ENCODE data around the gene SLC6A4. TPM values are rescaled to one million over a fixed set of nuclear protein-coding genes. Genes with fewer than 3 reads are reported as not detected.

SLC6A4 gene
- total and polyA plus RNA-seq, 10 of the 15 experiments (the other 5 are each of a cell fraction or from before 2014, with no cell fraction given) = 5.3 to 20.6 (median 10.1) TPM

DNA sequence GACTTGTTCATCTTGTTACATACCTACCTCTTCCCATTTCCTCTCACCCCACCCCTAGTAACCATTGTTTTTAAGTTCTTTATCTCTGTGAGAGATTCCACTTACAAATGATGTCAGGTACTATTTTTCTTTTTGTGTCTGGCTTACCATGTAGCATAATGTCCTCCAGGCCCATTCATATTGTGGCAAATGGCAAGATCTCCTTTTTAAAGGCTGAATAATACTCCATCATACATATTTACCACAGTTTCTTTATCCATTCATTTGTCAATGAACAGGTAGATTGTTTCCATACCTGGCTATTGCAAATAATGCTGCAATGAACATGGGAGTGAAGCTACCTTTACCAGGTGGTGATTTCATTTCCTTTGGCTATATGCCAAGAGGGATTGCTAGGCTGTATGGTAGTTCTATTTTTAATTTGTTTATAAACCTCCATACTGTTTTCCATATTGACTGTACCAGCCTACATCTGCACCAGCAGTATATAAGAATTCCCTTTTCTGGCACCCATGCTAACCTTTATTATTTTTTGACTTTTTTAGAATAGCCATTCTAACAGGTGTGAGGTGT, 65.0 kb downstream of the SLC6A4 start:
- DNase-seq (ENCODE audit: low read depth, low spot score) (no peak), ATAC-seq (no peak), FAIRE-seq (no peak)
- Histone ChIP-seq H3K27me3 (replicated peaks in 1 of 2; ENCODE audit: control insufficient read depth in 2 of 2, insufficient read depth in 2 of 2, low read length in 1 of 2) (no peaks in the 10 kb centered on the region), H3K4me1 (ENCODE audit: control insufficient read depth, insufficient read depth, low read length) (peaks cover 33% of the 10 kb centered on the region), H3K4me3 (no peak overlapping the region), H3K4me2 (ENCODE audit: control insufficient read depth, insufficient read depth) (no peak overlapping the region), H3K9me3 (replicated peaks; ENCODE audit: control insufficient read depth, insufficient read depth, low read length) (no peaks in the 10 kb centered on the region), H3K27ac (ENCODE audit: control insufficient read depth, insufficient read depth) (no peak overlapping the region), H2AFZ (ENCODE audit: control insufficient read depth, low read depth, low read length) (no peak overlapping the region), H3K36me3 (ENCODE audit: control insufficient read depth in 2 of 2, insufficient read depth in 2 of 2, low read length in 1 of 2) (peaks cover 0 to 14% of the 10 kb centered on the region in 2 experiments; a peak in 1 of 4 replicates), H3K79me2 (ENCODE audit: control insufficient read depth, insufficient read depth, low read length) (peaks cover 3% of the 10 kb centered on the region), H3K9ac (ENCODE audit: control insufficient read depth, insufficient read depth, low read length) (no peak overlapping the region), H4K20me1 (ENCODE audit: control insufficient read depth, insufficient read depth) (no peaks in the 10 kb centered on the region)
- SMC1A ChIA-PET (ENCODE audit: uncharacterized antibody, unreplicated experiment) = interaction anchor here (1.3 to 2.2 kb wide), 3 partner anchors 9 to 66 kb away, joined by 3 to 6 read pairs (median 4); no protein-coding TSS in a partner anchor
- intact Hi-C loops (cut with micrococcal nuclease; ENCODE audit: unreplicated experiment) = loop anchor here (5.0 to 10.0 kb wide), 2 partner anchors 48 to 434 kb away; no protein-coding TSS in a partner anchor
- RAD21 ChIA-PET (ENCODE audit: unreplicated experiment) = interaction anchor here (1.2 to 2.1 kb wide), 3 partner anchors 45 to 239 kb away, joined by 3 to 5 read pairs (median 4); no protein-coding TSS in a partner anchor
- in situ Hi-C loops (cut with MboI) = no loop called here
- BruUV-seq (replicated peaks) = no TSS peak
- CTCF ChIA-PET = no interaction called here
- POLR2A ChIA-PET = interaction anchor here (0.6 kb wide), 1 partner anchor 65 kb away, joined by 3 read pairs; no protein-coding TSS in a partner anchor
- no peak for TF ChIP-seq CTCF (IDR thresholded peaks at IDR 0.05 in 2 of 3, conservative IDR thresholded peaks at IDR 0.05 in 1 of 3; ENCODE audit: control insufficient read depth in 2 of 3, extremely low read depth in 1 of 3, insufficient read depth in 1 of 3, low read depth in 3 of 3, low read length in 3 of 3)
- TF ChIP-seq, protein P1, sequence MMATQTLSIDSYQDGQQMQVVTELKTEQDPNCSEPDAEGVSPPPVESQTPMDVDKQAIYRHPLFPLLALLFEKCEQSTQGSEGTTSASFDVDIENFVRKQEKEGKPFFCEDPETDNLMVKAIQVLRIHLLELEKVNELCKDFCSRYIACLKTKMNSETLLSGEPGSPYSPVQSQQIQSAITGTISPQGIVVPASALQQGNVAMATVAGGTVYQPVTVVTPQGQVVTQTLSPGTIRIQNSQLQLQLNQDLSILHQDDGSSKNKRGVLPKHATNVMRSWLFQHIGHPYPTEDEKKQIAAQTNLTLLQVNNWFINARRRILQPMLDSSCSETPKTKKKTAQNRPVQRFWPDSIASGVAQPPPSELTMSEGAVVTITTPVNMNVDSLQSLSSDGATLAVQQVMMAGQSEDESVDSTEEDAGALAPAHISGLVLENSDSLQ (IDR thresholded peaks at IDR 0.05) = no peak
- TF ChIP-seq RCOR1 (conservative IDR thresholded peaks at IDR 0.05; ENCODE audit: low read depth, low read length) = no peak
- TF ChIP-seq PML (IDR thresholded peaks at IDR 0.05; ENCODE audit: low read length) = no peak
- TF ChIP-seq, protein P2, sequence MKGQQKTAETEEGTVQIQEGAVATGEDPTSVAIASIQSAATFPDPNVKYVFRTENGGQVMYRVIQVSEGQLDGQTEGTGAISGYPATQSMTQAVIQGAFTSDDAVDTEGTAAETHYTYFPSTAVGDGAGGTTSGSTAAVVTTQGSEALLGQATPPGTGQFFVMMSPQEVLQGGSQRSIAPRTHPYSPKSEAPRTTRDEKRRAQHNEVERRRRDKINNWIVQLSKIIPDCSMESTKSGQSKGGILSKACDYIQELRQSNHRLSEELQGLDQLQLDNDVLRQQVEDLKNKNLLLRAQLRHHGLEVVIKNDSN (IDR thresholded peaks at IDR 0.05; ENCODE audit: borderline replicate concordance, extremely low read length, insufficient read depth, low read depth, low read length) = no peak
- TF ChIP-seq, protein P3, sequence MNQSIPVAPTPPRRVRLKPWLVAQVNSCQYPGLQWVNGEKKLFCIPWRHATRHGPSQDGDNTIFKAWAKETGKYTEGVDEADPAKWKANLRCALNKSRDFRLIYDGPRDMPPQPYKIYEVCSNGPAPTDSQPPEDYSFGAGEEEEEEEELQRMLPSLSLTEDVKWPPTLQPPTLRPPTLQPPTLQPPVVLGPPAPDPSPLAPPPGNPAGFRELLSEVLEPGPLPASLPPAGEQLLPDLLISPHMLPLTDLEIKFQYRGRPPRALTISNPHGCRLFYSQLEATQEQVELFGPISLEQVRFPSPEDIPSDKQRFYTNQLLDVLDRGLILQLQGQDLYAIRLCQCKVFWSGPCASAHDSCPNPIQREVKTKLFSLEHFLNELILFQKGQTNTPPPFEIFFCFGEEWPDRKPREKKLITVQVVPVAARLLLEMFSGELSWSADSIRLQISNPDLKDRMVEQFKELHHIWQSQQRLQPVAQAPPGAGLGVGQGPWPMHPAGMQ (IDR thresholded peaks at IDR 0.05; ENCODE audit: borderline replicate concordance) = no peak
- TF ChIP-seq, protein P4, sequence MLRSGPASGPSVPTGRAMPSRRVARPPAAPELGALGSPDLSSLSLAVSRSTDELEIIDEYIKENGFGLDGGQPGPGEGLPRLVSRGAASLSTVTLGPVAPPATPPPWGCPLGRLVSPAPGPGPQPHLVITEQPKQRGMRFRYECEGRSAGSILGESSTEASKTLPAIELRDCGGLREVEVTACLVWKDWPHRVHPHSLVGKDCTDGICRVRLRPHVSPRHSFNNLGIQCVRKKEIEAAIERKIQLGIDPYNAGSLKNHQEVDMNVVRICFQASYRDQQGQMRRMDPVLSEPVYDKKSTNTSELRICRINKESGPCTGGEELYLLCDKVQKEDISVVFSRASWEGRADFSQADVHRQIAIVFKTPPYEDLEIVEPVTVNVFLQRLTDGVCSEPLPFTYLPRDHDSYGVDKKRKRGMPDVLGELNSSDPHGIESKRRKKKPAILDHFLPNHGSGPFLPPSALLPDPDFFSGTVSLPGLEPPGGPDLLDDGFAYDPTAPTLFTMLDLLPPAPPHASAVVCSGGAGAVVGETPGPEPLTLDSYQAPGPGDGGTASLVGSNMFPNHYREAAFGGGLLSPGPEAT (IDR thresholded peaks at IDR 0.05; ENCODE audit: low read depth) = no peak
- no peak for TF ChIP-seq SIN3A (IDR thresholded peaks at IDR 0.05; ENCODE audit: low read depth, low read length)
- TF ChIP-seq POLR2AphosphoS5 (IDR thresholded peaks at IDR 0.05; ENCODE audit: low read length) = no peak
- TF ChIP-seq CHD2 (IDR thresholded peaks at IDR 0.05; ENCODE audit: borderline replicate concordance, low read depth, low read length) = no peak
- TF ChIP-seq E2F8 (IDR thresholded peaks at IDR 0.05; ENCODE audit: low read depth, partially characterized antibody) = no peak
- no peak for TF ChIP-seq SREBF1 (IDR thresholded peaks at IDR 0.05; ENCODE audit: low read length)
